ENCODE measurements around the gene TMTC3.

GRCh38 chr12:88219861-88220260 is 77.8 kb downstream of the TMTC3 start:
- TF ChIP-seq YY1 (IDR thresholded peaks at IDR 0.05), result no peak
- TF ChIP-seq RAD21 (IDR thresholded peaks at IDR 0.05), result no peak

All from liver (tissue), 2 donors.